Aorta (tissue), 5 donors: Measurements from ENCODE around the gene TMEM143. TPM values are rescaled to one million over a fixed set of nuclear protein-coding genes. Genes with fewer than 3 reads are reported as not detected.
A peak's percentile ranks its signal among the peaks of the same experiment; 100 is the strongest.

ENCODE experiments used
- ATAC-seq: fragments of 200-7000 bp; cut with Tn5 transposase; one replicate; pipeline ENCODE4 v1.9.1; 2022; ENCODE audit warnings: moderate library complexity; ENCODE audit not compliant: low FRiP score
- DNase-seq, 2 donors: peaks; one replicate each; pipeline ENCODE4 v3.0.0-alpha.2; 2020
- H3K27ac ChIP-seq, 2 donors: one replicate each; pipeline ENCODE4 v1.5.1; 2013; ENCODE audit warnings: low read length in 2 of 2, mild to moderate bottlenecking in 2 of 2, moderate library complexity in 2 of 2, control low read depth in 1 of 2, inconsistent platforms in 1 of 2, low read depth in 1 of 2
- H3K27me3 ChIP-seq, 2 donors: one replicate each; pipeline ENCODE4 v1.6.1; 2013; ENCODE audit warnings: control low read depth in 1 of 2, low read length in 1 of 2, mild to moderate bottlenecking in 1 of 2, moderate library complexity in 1 of 2; ENCODE audit not compliant: insufficient read depth in 2 of 2, control insufficient read depth in 1 of 2
- H3K36me3 ChIP-seq, 2 donors: one replicate each; pipeline ENCODE4 v1.6.1; 2013; ENCODE audit warnings: control low read depth in 1 of 2, low read length in 1 of 2, mild to moderate bottlenecking in 1 of 2; ENCODE audit not compliant: insufficient read depth in 2 of 2, control insufficient read depth in 1 of 2
- H3K4me1 ChIP-seq, 2 donors: one replicate each; pipeline ENCODE4 v1.6.1; 2013; ENCODE audit warnings: low read length in 2 of 2, control low read depth in 1 of 2, mild to moderate bottlenecking in 1 of 2, moderate library complexity in 1 of 2; ENCODE audit not compliant: insufficient read depth in 2 of 2, control insufficient read depth in 1 of 2
- H3K4me3 ChIP-seq, 2 donors: one replicate each; pipeline ENCODE4 v1.5.1; 2013; ENCODE audit warnings: low read length in 2 of 2, control low read depth in 1 of 2, mild to moderate bottlenecking in 1 of 2
- H3K9me3 ChIP-seq: one replicate; pipeline ENCODE4 v1.6.1; 2013; ENCODE audit warnings: mild to moderate bottlenecking, low read length; ENCODE audit not compliant: control insufficient read depth
- WGBS, 2 donors: extraction: QIAGEN DNeasy Blood & Tissue Kit; methylation state at CpG; one replicate each; pipeline ENCODE4 v1.1.7; 2013; 5-methylcytosine and 5-hydroxymethylcytosine counted together
- intact Hi-C, 2 donors: fragments of 100-400 bp; cut with DNase I; formaldehyde crosslinking; loops; one replicate each; pipeline versions ENCODE4 v1.14.2 to v1.15.0; 2022
- polyA plus RNA-seq, 2 donors: library from polyadenylated mRNA; stranded (reverse); fragments of 200-250 nt; gene quantifications; one replicate each; pipeline ENCODE4 v1.2.3, GENCODE V29; 2013
- total RNA-seq, 2 donors: library from RNA; stranded (reverse); fragmentation: NEBNext Ultra II Directional; extraction: Animal tissue kit (Norgen Biotek cat#: 25700); gene quantifications; one replicate each; pipeline ENCODE4 v1.2.1, GENCODE V29; 2021
- donor health status: healthy with polysubstance abuse.
- donor health status: Bipolar disorder and iron deficiency.
- donor health status: DM: no; HTN: no; CAD: no.
- donor health status: DM: no; HTN: no; CAD: no.
- donor health status: DM: yes; HTN: yes; CAD: no.

TMEM143 gene
- total and polyA plus RNA-seq, 4 donors: 4.9 to 9.2 (median 6.5) TPM

- Histone ChIP-seq H3K4me1 (no peaks in the 10 kb centered on the region), H3K9me3 (no peaks in the 10 kb centered on the region), H3K27me3 (no peaks in the 10 kb centered on the region), H3K27ac (no peak overlapping the region), H3K36me3 (no peaks in the 10 kb centered on the region), H3K4me3 (no peak overlapping the region)
- WGBS, 2 donors: 73 to 76% methylated on average over 5 of the region's 5 CpGs
- intact Hi-C loops: no loop called here
- DNase-seq (no peak), ATAC-seq (no peak)
Observed at GRCh38 chr19:48367855-48368254, 4.1 kb upstream of the TMEM143 start.

- intact Hi-C loops: no loop called here
- H3K27me3 ChIP-seq: no peaks in the 10 kb centered on the region
- H3K4me3 ChIP-seq: no peak overlapping the region
- H3K9me3 ChIP-seq: no peaks in the 10 kb centered on the region
- DNase-seq: no peak
- no peaks in the 10 kb centered on the region for H3K4me1 ChIP-seq
- no peaks in the 10 kb centered on the region for H3K36me3 ChIP-seq
- no peak overlapping the region for H3K27ac ChIP-seq
- 91 to 93% methylated on average over 10 to 11 of the region's 11 CpGs for WGBS, 2 donors
- ATAC-seq: no peak
Observed at GRCh38 chr19:48365602-48366001, 1.9 kb upstream of the TMEM143 start.

- WGBS, 2 donors: 62 to 67% methylated on average over 10 of the region's 10 CpGs
- no peak for DNase-seq
- ATAC-seq: no peak
- H3K27ac ChIP-seq: no peak overlapping the region
- H3K36me3 ChIP-seq: no peaks in the 10 kb centered on the region
- H3K4me3 ChIP-seq: no peak overlapping the region
- no peaks in the 10 kb centered on the region for H3K27me3 ChIP-seq
- no peaks in the 10 kb centered on the region for H3K9me3 ChIP-seq
- intact Hi-C loops: loop anchor here in 1 of 2 donors (5.0 kb wide), 1 partner anchor 42 kb away; a partner anchor contains a TSS
- no peaks in the 10 kb centered on the region for H3K4me1 ChIP-seq
Observed at GRCh38 chr19:48364598-48365348, 1.0 kb upstream of the TMEM143 start.

- DNase-seq: peak in 1 of 2 donors; percentile 82
- Histone ChIP-seq H3K27ac (peak overlapping the region; percentile 46 to 71), H3K9me3 (no peaks in the 10 kb centered on the region), H3K4me1 (no peaks in the 10 kb centered on the region), H3K36me3 (no peaks in the 10 kb centered on the region), H3K27me3 (no peaks in the 10 kb centered on the region), H3K4me3 (peak overlapping the region; percentile 19 to 51)
- peak; percentile 44 for ATAC-seq
- intact Hi-C loops: loop anchor here in 1 of 2 donors (5.0 kb wide), 1 partner anchor 41 kb away; a partner anchor contains a TSS
- 1% methylated on average over 10 of the region's 10 CpGs for WGBS, 2 donors
Observed at GRCh38 chr19:48363500-48363809, 285 bp downstream of the TMEM143 start.

- H3K36me3 ChIP-seq: no peaks in the 10 kb centered on the region
- ATAC-seq: peak; percentile 93
- peak; percentile 98 for DNase-seq
- no peaks in the 10 kb centered on the region for H3K27me3 ChIP-seq
- intact Hi-C loops: loop anchor here in 1 of 2 donors (5.0 kb wide), 1 partner anchor 41 kb away; a partner anchor contains a TSS
- peak overlapping the region in 1 of 2 donors; percentile 71 for H3K27ac ChIP-seq
- no peaks in the 10 kb centered on the region for H3K4me1 ChIP-seq
- H3K9me3 ChIP-seq: no peaks in the 10 kb centered on the region
- peak overlapping the region; percentile 19 to 51 for H3K4me3 ChIP-seq
- WGBS, 2 donors: 3 to 5% methylated on average over 20 to 26 of the region's 26 CpGs
Observed at GRCh38 chr19:48362716-48363499, 832 bp downstream of the TMEM143 start.

GRCh38 chr19:48361912-48362311, 1.8 kb downstream of the TMEM143 start:
- Histone ChIP-seq H3K36me3 (no peaks in the 10 kb centered on the region), H3K27ac (no peak overlapping the region), H3K9me3 (no peaks in the 10 kb centered on the region), H3K27me3 (no peaks in the 10 kb centered on the region), H3K4me3 (no peak overlapping the region), H3K4me1 (no peaks in the 10 kb centered on the region)
- WGBS, 2 donors: 92 to 96% methylated on average over 3 of the region's 3 CpGs
- intact Hi-C loops: loop anchor here in 1 of 2 donors (5.0 kb wide), 1 partner anchor 40 kb away; a partner anchor contains a TSS
- no peak for ATAC-seq
- no peak for DNase-seq

GRCh38 chr19:48359123-48359522, 4.6 kb downstream of the TMEM143 start:
- 93 to 96% methylated on average over 5 of the region's 5 CpGs for WGBS, 2 donors
- no peak overlapping the region for H3K27ac ChIP-seq
- no peaks in the 10 kb centered on the region for H3K27me3 ChIP-seq
- H3K4me3 ChIP-seq: no peak overlapping the region
- intact Hi-C loops: no loop called here
- no peaks in the 10 kb centered on the region for H3K36me3 ChIP-seq
- H3K4me1 ChIP-seq: no peaks in the 10 kb centered on the region
- no peak for ATAC-seq
- DNase-seq: no peak
- no peaks in the 10 kb centered on the region for H3K9me3 ChIP-seq

GRCh38 chr19:48355365-48355954, 8.3 kb downstream of the TMEM143 start:
- DNase-seq (no peak), ATAC-seq (no peak)
- 80 to 83% methylated on average over 12 of the region's 12 CpGs for WGBS, 2 donors
- intact Hi-C loops: no loop called here
- H3K27ac ChIP-seq: no peak overlapping the region
- no peaks in the 10 kb centered on the region for H3K4me1 ChIP-seq
- H3K4me3 ChIP-seq: no peak overlapping the region
- H3K9me3 ChIP-seq: no peaks in the 10 kb centered on the region
- H3K36me3 ChIP-seq: no peaks in the 10 kb centered on the region
- H3K27me3 ChIP-seq: no peaks in the 10 kb centered on the region
